ENCODE data around the gene CNOT4.

Gene CNOT4

DNA sequence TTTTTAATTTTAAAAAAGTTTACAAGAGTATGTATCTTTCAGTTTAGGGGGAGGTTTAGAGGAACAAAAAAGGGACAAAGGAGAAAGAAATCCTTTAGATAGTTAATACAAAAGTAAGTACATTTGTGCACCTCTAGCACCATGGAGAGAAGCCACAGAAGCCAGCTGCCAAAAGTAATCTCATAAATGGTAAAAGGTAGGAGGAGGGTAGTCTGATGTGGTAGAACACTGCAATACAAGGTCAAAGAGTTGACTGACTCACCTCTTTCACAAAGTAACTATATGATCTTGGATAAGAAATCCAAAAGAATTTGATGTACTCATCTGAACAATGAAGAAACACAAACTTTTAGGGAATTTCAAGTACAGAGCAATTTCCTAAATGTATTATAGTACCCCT is 68.1 kb downstream of the CNOT4 start:
- Histone ChIP-seq H3K79me2 (ENCODE audit: low read length) (peaks cover 7% of the 10 kb centered on the region; the same call in 1 of the 2 replicates), H3K27me3 (ENCODE audit: low read depth, low read length) (no peaks in the 10 kb centered on the region), H4K20me1 (ENCODE audit: insufficient read depth, low read length) (peaks cover 23% of the 10 kb centered on the region), H3K4me1 (ENCODE audit: low read length) (peaks cover 5% of the 10 kb centered on the region; the same call in 1 of the 2 replicates), H2AFZ (ENCODE audit: low read depth, low read length) (no peak overlapping the region), H3K9me3 (ENCODE audit: insufficient read depth, low read length) (no peaks in the 10 kb centered on the region), H3K4me3 (ENCODE audit: low read length) (no peak overlapping the region), H3K36me3 (replicated peaks; ENCODE audit: low read depth, low read length) (peaks cover 11% of the 10 kb centered on the region), H3K4me2 (ENCODE audit: low read length) (no peak overlapping the region), H3K27ac (ENCODE audit: low read length) (no peak overlapping the region), H3K9ac (ENCODE audit: low read length) (no peak overlapping the region)
- TF ChIP-seq EZH2phosphoT487 (IDR thresholded peaks at IDR 0.05; ENCODE audit: low read depth): no peak
- no peak for TF ChIP-seq CTCF (IDR thresholded peaks at IDR 0.05; ENCODE audit: low read depth, low read length)

DNA sequence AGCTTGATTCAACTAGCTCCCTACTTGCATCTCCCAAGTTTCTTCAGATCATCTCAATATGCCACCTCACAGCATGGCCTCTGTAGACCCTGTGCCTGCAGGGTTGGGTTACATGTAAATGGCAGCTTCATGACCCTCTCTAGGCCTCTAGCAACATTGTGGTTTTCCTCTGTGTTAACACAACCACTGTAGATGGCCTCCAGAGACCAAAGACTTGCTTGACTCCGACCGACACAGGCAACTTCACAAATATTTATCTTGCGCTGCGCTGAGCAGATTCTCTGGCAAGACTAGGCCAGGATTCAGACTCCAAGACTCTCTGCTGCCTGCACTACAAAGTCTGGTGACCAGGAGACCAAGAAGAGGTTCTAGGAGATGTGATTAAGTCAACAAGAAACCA is 75.9 kb downstream of the CNOT4 start:
- Histone ChIP-seq H3K27me3 (ENCODE audit: low read depth, low read length) (no peaks in the 10 kb centered on the region), H3K4me3 (ENCODE audit: low read length) (no peak overlapping the region), H3K27ac (ENCODE audit: low read length) (no peak overlapping the region), H3K9me3 (ENCODE audit: insufficient read depth, low read length) (no peaks in the 10 kb centered on the region), H3K9ac (ENCODE audit: low read length) (no peak overlapping the region), H3K36me3 (replicated peaks; ENCODE audit: low read depth, low read length) (peaks cover 23% of the 10 kb centered on the region), H2AFZ (ENCODE audit: low read depth, low read length) (no peak overlapping the region), H3K79me2 (ENCODE audit: low read length) (no peaks in the 10 kb centered on the region; the same call in 1 of the 2 replicates), H3K4me1 (ENCODE audit: low read length) (no peaks in the 10 kb centered on the region), H4K20me1 (ENCODE audit: insufficient read depth, low read length) (peaks cover 10% of the 10 kb centered on the region), H3K4me2 (ENCODE audit: low read length) (no peak overlapping the region)
- TF ChIP-seq CTCF (IDR thresholded peaks at IDR 0.05; ENCODE audit: low read depth, low read length): no peak
- TF ChIP-seq EZH2phosphoT487 (IDR thresholded peaks at IDR 0.05; ENCODE audit: low read depth): no peak

GRCh38 chr7:135430626-135431025 is 79.3 kb downstream of the CNOT4 start:
- H3K36me3 ChIP-seq (replicated peaks; ENCODE audit: low read depth, low read length): peaks cover 12% of the 10 kb centered on the region
- no peaks in the 10 kb centered on the region for H3K4me1 ChIP-seq (ENCODE audit: low read length)
- no peak overlapping the region for H3K4me3 ChIP-seq (ENCODE audit: low read length)
- H3K27ac ChIP-seq (ENCODE audit: low read length): no peak overlapping the region
- no peak overlapping the region for H3K4me2 ChIP-seq (ENCODE audit: low read length)
- no peak overlapping the region for H3K9ac ChIP-seq (ENCODE audit: low read length)
- no peaks in the 10 kb centered on the region for H3K27me3 ChIP-seq (ENCODE audit: low read depth, low read length)
- peaks cover 5% of the 10 kb centered on the region; the same call in 1 of the 2 replicates for H3K79me2 ChIP-seq (ENCODE audit: low read length)
- H2AFZ ChIP-seq (ENCODE audit: low read depth, low read length): no peak overlapping the region
- H3K9me3 ChIP-seq (ENCODE audit: insufficient read depth, low read length): no peaks in the 10 kb centered on the region
- H4K20me1 ChIP-seq (ENCODE audit: insufficient read depth, low read length): peaks cover 11% of the 10 kb centered on the region
- TF ChIP-seq CTCF (IDR thresholded peaks at IDR 0.05; ENCODE audit: low read depth, low read length) (no peak), EZH2phosphoT487 (IDR thresholded peaks at IDR 0.05; ENCODE audit: low read depth) (no peak)

- TF ChIP-seq EZH2phosphoT487 (IDR thresholded peaks at IDR 0.05; ENCODE audit: low read depth): no peak
- TF ChIP-seq CTCF (IDR thresholded peaks at IDR 0.05; ENCODE audit: low read depth, low read length): no peak
- Histone ChIP-seq H3K9ac (ENCODE audit: low read length) (no peak overlapping the region), H3K9me3 (ENCODE audit: insufficient read depth, low read length) (no peaks in the 10 kb centered on the region), H3K27me3 (ENCODE audit: low read depth, low read length) (no peaks in the 10 kb centered on the region), H3K27ac (ENCODE audit: low read length) (no peak overlapping the region), H3K79me2 (ENCODE audit: low read length) (peaks cover 11% of the 10 kb centered on the region), H3K4me3 (ENCODE audit: low read length) (no peak overlapping the region), H3K36me3 (replicated peaks; ENCODE audit: low read depth, low read length) (no peaks in the 10 kb centered on the region), H3K4me1 (ENCODE audit: low read length) (no peaks in the 10 kb centered on the region), H2AFZ (ENCODE audit: low read depth, low read length) (no peak overlapping the region), H3K4me2 (ENCODE audit: low read length) (no peak overlapping the region), H4K20me1 (ENCODE audit: insufficient read depth, low read length) (peaks cover 11% of the 10 kb centered on the region; the same call in 1 of the 2 replicates)
Measured at GRCh38 chr7:135428879-135429278, 81.0 kb downstream of the CNOT4 start.
